B cell (primary cell): ENCODE data around the gene GCNT4. TPM values are rescaled to one million over a fixed set of nuclear protein-coding genes. Genes with fewer than 3 reads are reported as not detected.
A peak's percentile ranks its signal among the peaks of the same experiment; 100 is the strongest.

Experiments
- ATAC-seq: fragments of 200-7000 bp; cut with Tn5 transposase; one replicate; pipeline ENCODE4 v1.10.0; 2021; ENCODE audit warnings: low read depth, mild to moderate bottlenecking, moderate number of reproducible peaks, moderate library complexity
- CTCF ChIA-PET: fragments of 350-600 bp; sonication (Branson Sonifier 250); formaldehyde crosslinking; loops from one replicate; lab custom pipeline; 2021; ENCODE audit warnings: antibody characterized with exemption, inconsistent platforms; lab: Charles Lee
- POLR2A ChIA-PET: fragments of 350-600 bp; sonication (Branson Sonifier 250); formaldehyde crosslinking; loops from one replicate; lab custom pipeline; 2021; ENCODE audit warnings: antibody characterized with exemption; lab: Charles Lee
- DNase-seq: peaks from one replicate; pipeline ENCODE4 v3.0.0; 2013
- H2AFZ ChIP-seq: 2 replicates; pipeline ENCODE4 v1.6.1; 2012; ENCODE audit warnings: mild to moderate bottlenecking, low read depth, low read length; ENCODE audit not compliant: insufficient read depth, poor library complexity, severe bottlenecking
- H3K27ac ChIP-seq, 2 donors: 1 replicate in 1 of 2; 2 replicates in 1 of 2; pipeline ENCODE4 v1.5.1; 2012 to 2013; ENCODE audit warnings: low read length in 2 of 2, mild to moderate bottlenecking in 2 of 2, moderate library complexity in 1 of 2
- H3K27me3 ChIP-seq, 4 experiments: fragments of 200-600 bp in 1 of 4; sonication (generic) in 1 of 4; replicated peaks in 1 of 4; 1 replicate in 2 of 4; 2 replicates in 2 of 4; pipeline versions ENCODE4 v1.6.1 to v1.7.0; 2013 to 2016; ENCODE audit warnings: low read length in 3 of 4, mild to moderate bottlenecking in 2 of 4, mixed read lengths in 1 of 4, moderate library complexity in 1 of 4; ENCODE audit not compliant: insufficient read depth in 4 of 4, control insufficient read depth in 3 of 4; ENCODE audit errors: control extremely low read depth in 1 of 4
- H3K36me3 ChIP-seq, 2 experiments: replicated peaks in 1 of 2; 1 replicate in 1 of 2; 2 replicates in 1 of 2; pipeline versions ENCODE4 v1.6.1 to v1.7.1; 2013; ENCODE audit warnings: low read length in 1 of 2; ENCODE audit not compliant: insufficient read depth in 2 of 2, control insufficient read depth in 1 of 2; ENCODE audit errors: control extremely low read depth in 1 of 2, extremely low read depth in 1 of 2
- H3K4me1 ChIP-seq, 2 donors: fragments of 200-600 bp in 1 of 2; sonication (generic) in 1 of 2; 1 replicate in 1 of 2; 2 replicates in 1 of 2; pipeline versions ENCODE4 v1.5.1 to v1.6.1; 2013 to 2017; ENCODE audit warnings: low read length in 2 of 2; ENCODE audit not compliant: control insufficient read depth in 2 of 2, insufficient read depth in 2 of 2
- H3K4me2 ChIP-seq: replicated peaks from 2 replicates; pipeline ENCODE3; 2012; ENCODE audit warnings: mild to moderate bottlenecking, low read depth, low read length; ENCODE audit not compliant: poor library complexity, severe bottlenecking
- H3K4me3 ChIP-seq, 5 experiments: fragments of 200-600 bp in 1 of 5; sonication (generic) in 1 of 5; 1 replicate in 3 of 5; 2 replicates in 2 of 5; pipeline versions ENCODE4 v1.5.1 to v1.7.0; 2011 to 2016; ENCODE audit warnings: low read length in 4 of 5, mild to moderate bottlenecking in 4 of 5, low read depth in 2 of 5, control low read depth in 1 of 5, moderate library complexity in 1 of 5; ENCODE audit not compliant: insufficient read depth in 1 of 5; ENCODE audit errors: control extremely low read depth in 1 of 5, extremely low read depth in 1 of 5
- H3K79me2 ChIP-seq: fragments of 200-600 bp; sonication (generic); one replicate; pipeline ENCODE4 v1.6.0; 2016; ENCODE audit warnings: low read length; ENCODE audit not compliant: control insufficient read depth, insufficient read depth
- H3K9ac ChIP-seq: fragments of 200-600 bp; sonication (generic); 2 replicates; pipeline ENCODE4 v1.6.1; 2017; ENCODE audit warnings: mild to moderate bottlenecking, low read length, moderate library complexity
- H3K9me3 ChIP-seq, 3 donors: one replicate each; pipeline versions ENCODE4 v1.6.1 to v1.7.1; 2013; ENCODE audit warnings: low read length in 2 of 3; ENCODE audit not compliant: control insufficient read depth in 2 of 3, insufficient read depth in 1 of 3; ENCODE audit errors: control extremely low read depth in 1 of 3
- H4K20me1 ChIP-seq: 2 replicates; pipeline ENCODE4 v1.6.0; 2012; ENCODE audit warnings: mild to moderate bottlenecking, low read length; ENCODE audit not compliant: insufficient read depth, control insufficient read depth, poor library complexity, severe bottlenecking
- H3K27ac Mint-ChIP-seq: one replicate; pipeline ENCODE4 v1.8.0; 2021; ENCODE audit warnings: mixed read lengths
- H3K27me3 Mint-ChIP-seq: one replicate; pipeline ENCODE4 v1.8.0; 2021; ENCODE audit warnings: mixed read lengths
- H3K4me1 Mint-ChIP-seq: one replicate; pipeline ENCODE4 v1.8.0; 2021; ENCODE audit warnings: mixed read lengths
- H3K4me3 Mint-ChIP-seq: one replicate; pipeline ENCODE4 v1.8.0; 2021; ENCODE audit warnings: mixed read lengths
- H3K9me3 Mint-ChIP-seq: one replicate; pipeline ENCODE4 v1.8.0; 2022; ENCODE audit warnings: mixed read lengths; ENCODE audit not compliant: insufficient read depth
- CTCF ChIP-seq: fragments of 200-600 bp; IDR thresholded peaks from one replicate; pipeline ENCODE4 v1.8.0; 2022; ENCODE audit warnings: antibody characterized with exemption, mild to moderate bottlenecking
- EZH2 ChIP-seq: IDR thresholded peaks from 2 replicates; pipeline ENCODE4 v1.6.1; 2012; ENCODE audit warnings: borderline replicate concordance, low read depth, mild to moderate bottlenecking, moderate library complexity, low read length; ENCODE audit not compliant: insufficient read depth, poor library complexity, severe bottlenecking
- WGBS: methylation state at CpG from one replicate; pipeline ENCODE4 v1.1.5; 2013; ENCODE audit warnings: missing lambda C conversion rate; ENCODE audit not compliant: insufficient coverage; 5-methylcytosine and 5-hydroxymethylcytosine counted together
- intact Hi-C: fragments of 100-400 bp; cut with micrococcal nuclease; formaldehyde crosslinking; loops from one replicate; pipeline ENCODE4 v1.10.0; 2022
- polyA plus RNA-seq: library from polyadenylated mRNA; depleted of rRNA; stranded (reverse); fragments of >200 nt; gene quantifications from 2 replicates; pipeline ENCODE4 v1.2.3, GENCODE V29; 2012
- total RNA-seq, 2 donors: library from RNA; stranded (reverse); fragments of 120-200 nt in 1 of 2; gene quantifications; 1 replicate in 1 of 2; 2 replicates in 1 of 2; pipeline versions ENCODE4 v1.2.3 to v1.2.4, GENCODE V29; 2013 to 2022

The GCNT4 gene
- total and polyA plus RNA-seq, 2 donors (not counting 1 experiment from before 2014, with no cell fraction given): 0.01 TPM; not detected in 1

DNA sequence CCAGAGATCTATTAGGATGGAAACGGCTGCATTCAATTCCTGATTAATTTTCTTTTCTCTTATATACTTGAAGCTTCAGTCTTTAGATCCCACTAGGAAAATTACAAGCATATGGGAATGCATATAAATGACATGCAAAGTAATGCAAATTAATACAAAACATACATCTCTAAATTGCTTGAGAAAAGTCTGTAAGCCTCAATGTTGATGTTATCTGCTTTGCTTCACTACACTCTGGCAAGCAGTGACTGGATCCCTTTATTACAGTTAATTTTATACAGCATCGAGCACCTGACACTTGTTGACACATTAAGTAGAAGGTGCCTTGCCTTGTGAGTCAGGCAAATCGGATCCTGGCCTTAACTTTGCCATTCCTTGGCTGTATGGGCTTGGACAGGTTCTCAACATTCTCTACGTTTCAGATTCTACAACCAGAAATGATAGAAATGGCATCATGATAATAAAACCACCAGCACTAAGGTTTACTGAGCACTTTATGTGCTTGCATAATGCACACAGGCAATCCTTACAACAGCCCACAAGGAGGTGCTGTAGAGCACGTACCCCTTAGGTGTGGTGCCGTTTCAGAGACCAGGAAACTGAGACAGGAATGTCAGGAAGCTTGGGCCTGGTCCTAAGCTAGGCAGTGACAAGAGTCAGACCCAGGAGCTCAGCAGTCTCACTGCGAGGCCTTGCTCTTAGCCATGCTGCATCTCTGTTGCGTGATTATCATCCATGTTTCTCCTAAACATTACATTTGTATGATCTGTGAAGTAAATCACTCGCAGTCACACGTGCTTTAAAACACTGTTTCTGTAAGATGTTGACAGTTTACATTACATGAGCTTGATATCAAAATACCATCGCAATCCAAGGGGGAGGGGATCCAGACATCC is 2.7 kb downstream of the GCNT4 start:
- no peak overlapping the region for H2AFZ ChIP-seq
- no peak overlapping the region for H3K9ac ChIP-seq
- DNase-seq (peak; percentile 56), ATAC-seq (peak; percentile 43)
- Mint-ChIP-seq H3K27me3 (peaks cover 50% of the 10 kb centered on the region), H3K27ac (no peak overlapping the region), H3K4me1 (peaks cover 12% of the 10 kb centered on the region), H3K4me3 (no peak overlapping the region), H3K9me3 (no peaks in the 10 kb centered on the region)
- POLR2A ChIA-PET: no interaction called here
- no peaks in the 10 kb centered on the region for H3K9me3 ChIP-seq
- CTCF ChIA-PET: interaction anchor here (0.8 to 3.1 kb wide), 5 partner anchors 13 to 633 kb away, joined by 3 to 15 read pairs (median 3); partner anchors contain the start of gene HMGCR
- WGBS: 59% methylated on average over 7 of the region's 11 CpGs
- H3K27ac ChIP-seq: no peak overlapping the region
- H3K27me3 ChIP-seq: peaks cover 0 to 42% (median 8%) of the 10 kb centered on the region in 4 experiments
- H3K79me2 ChIP-seq: no peaks in the 10 kb centered on the region
- no peak overlapping the region for H3K4me3 ChIP-seq
- TF ChIP-seq CTCF: peak; percentile 73
- TF ChIP-seq EZH2: no peak
- intact Hi-C loops: loop anchor here (2.0 kb wide), 1 partner anchor 631 kb away; no protein-coding TSS in a partner anchor
- no peaks in the 10 kb centered on the region for H4K20me1 ChIP-seq
- no peaks in the 10 kb centered on the region for H3K36me3 ChIP-seq
- H3K4me1 ChIP-seq: peaks cover 11 to 13% of the 10 kb centered on the region in 2 donors
- no peak overlapping the region for H3K4me2 ChIP-seq

GRCh38 chr5:75048457-75048953 is 3.9 kb downstream of the GCNT4 start:
- Mint-ChIP-seq H3K27me3 (peaks cover 54% of the 10 kb centered on the region), H3K27ac (no peak overlapping the region), H3K4me3 (no peak overlapping the region), H3K4me1 (peaks cover 7% of the 10 kb centered on the region), H3K9me3 (no peaks in the 10 kb centered on the region)
- Histone ChIP-seq H3K4me3 (no peak overlapping the region), H3K36me3 (no peaks in the 10 kb centered on the region), H3K9me3 (no peaks in the 10 kb centered on the region), H3K27ac (no peak overlapping the region), H4K20me1 (no peaks in the 10 kb centered on the region), H3K27me3 (peaks cover 0 to 30% (median 2%) of the 10 kb centered on the region in 4 experiments), H2AFZ (no peak overlapping the region), H3K4me1 (peaks cover 6 to 7% of the 10 kb centered on the region in 2 donors), H3K4me2 (no peak overlapping the region), H3K9ac (no peak overlapping the region), H3K79me2 (no peaks in the 10 kb centered on the region)
- ChIA-PET POLR2A (no interaction called here), CTCF (interaction anchor here (1.1 to 3.1 kb wide), 2 partner anchors 632 to 634 kb away, joined by 4 to 15 read pairs; no protein-coding TSS in a partner anchor)
- DNase-seq (no peak), ATAC-seq (no peak)
- intact Hi-C loops: no loop called here
- TF ChIP-seq CTCF (no peak), EZH2 (no peak)
- 82% methylated on average over 2 of the region's 7 CpGs for WGBS
